HepG2 (cell line): Measurements from ENCODE around the gene RNASE12. TPM values are rescaled to one million over a fixed set of nuclear protein-coding genes. Genes with fewer than 3 reads are reported as not detected.
A peak's percentile ranks its signal among the peaks of the same experiment; 100 is the strongest.

ENCODE experiments used
- BATF2 ChIP-seq: sonication (generic); formaldehyde crosslinking; IDR thresholded peaks from 2 replicates; pipeline ENCODE4 v1.8.0; 2022; ENCODE audit warnings: mild to moderate bottlenecking, missing genetic modification reagents, moderate library complexity
- EP300 ChIP-seq, 3 experiments: sonication (generic) in 1 of 3; formaldehyde crosslinking in 1 of 3; IDR thresholded peaks; 2 replicates each; pipeline versions ENCODE4 v1.5.1 to v1.6.1; 2011 to 2020; ENCODE audit warnings: low read depth in 2 of 3, low read length in 2 of 3, borderline replicate concordance in 1 of 3, improper control_type of control experiment in 1 of 3, mild to moderate bottlenecking in 1 of 3, missing genetic modification reagents in 1 of 3, moderate library complexity in 1 of 3
- GATAD2A ChIP-seq: IDR thresholded peaks from 2 replicates; pipeline ENCODE4 v1.6.1; 2016
- HHEX ChIP-seq: IDR thresholded peaks from 2 replicates; pipeline ENCODE4 v1.6.1; 2016; ENCODE audit warnings: control low read depth
- KLF13 ChIP-seq: sonication (generic); formaldehyde crosslinking; IDR thresholded peaks from 2 replicates; pipeline ENCODE4 v1.4.0; 2020; ENCODE audit warnings: mild to moderate bottlenecking, missing genetic modification reagents
- NR2F1 ChIP-seq, 2 experiments: fragments of 450-650 bp in 1 of 2; formaldehyde crosslinking in 1 of 2; IDR thresholded peaks; 2 replicates each; pipeline versions ENCODE4 v1.5.0 to v1.6.1; 2016 to 2020; ENCODE audit warnings: mild to moderate bottlenecking in 1 of 2, missing compliant biosample characterization in 1 of 2, missing genetic modification reagents in 1 of 2, moderate library complexity in 1 of 2
- NR2F6 ChIP-seq, 2 experiments: IDR thresholded peaks; 2 replicates each; pipeline ENCODE4 v1.6.1; 2016; ENCODE audit warnings: antibody characterized with exemption in 1 of 2, mild to moderate bottlenecking in 1 of 2
- PHF21A ChIP-seq: sonication (generic); formaldehyde crosslinking; IDR thresholded peaks from 2 replicates; pipeline ENCODE4 v1.5.0; 2020; ENCODE audit warnings: mild to moderate bottlenecking, missing genetic modification reagents
- PHF8 ChIP-seq: sonication (generic); formaldehyde crosslinking; IDR thresholded peaks from 2 replicates; pipeline ENCODE4 v1.5.0; 2020; ENCODE audit warnings: missing genetic modification reagents
- RCOR2 ChIP-seq: IDR thresholded peaks from 2 replicates; pipeline ENCODE4 v1.6.1; 2016; ENCODE audit warnings: missing biosample characterization, missing genetic modification reagents
- SP4 ChIP-seq: sonication (generic); formaldehyde crosslinking; IDR thresholded peaks from 2 replicates; pipeline ENCODE4 v1.8.1; 2023; ENCODE audit warnings: mild to moderate bottlenecking, missing genetic modification reagents
- SRSF4 ChIP-seq: fragments of 200-400 bp; formaldehyde crosslinking; IDR thresholded peaks from one replicate; pipeline ENCODE4 v1.6.1; 2018; ENCODE audit warnings: mild to moderate bottlenecking, low read depth, low read length, moderate library complexity; ENCODE audit not compliant: poor library complexity, severe bottlenecking
- ZNF136 ChIP-seq: sonication (generic); formaldehyde crosslinking; IDR thresholded peaks from 2 replicates; pipeline ENCODE4 v1.8.1; 2022; ENCODE audit warnings: low read depth, mild to moderate bottlenecking, moderate library complexity, missing genetic modification reagents
- ZNF317 ChIP-seq: sonication (generic); formaldehyde crosslinking; IDR thresholded peaks from 2 replicates; pipeline ENCODE4 v1.5.0; 2020; ENCODE audit warnings: mild to moderate bottlenecking, missing genetic modification reagents
- ZNF512B ChIP-seq: sonication (generic); formaldehyde crosslinking; IDR thresholded peaks from 2 replicates; pipeline ENCODE4 v1.5.1; 2020; ENCODE audit warnings: missing genetic modification reagents, mild to moderate bottlenecking, borderline replicate concordance
- ZNF749 ChIP-seq: sonication (generic); formaldehyde crosslinking; IDR thresholded peaks from 2 replicates; pipeline ENCODE4 v1.8.0; 2022; ENCODE audit warnings: mild to moderate bottlenecking, missing genetic modification reagents, moderate library complexity, borderline replicate concordance
- polyA plus RNA-seq, 8 experiments: library from polyadenylated mRNA; depleted of rRNA in 3 of 8; stranded (reverse) in 7 of 8; unstranded in 1 of 8; fragments of >200 nt; fragmentation: Illumina TruSeq in 4 of 8; extraction: Trizol in 4 of 8; gene quantifications; 2 replicates each; pipeline versions ENCODE4 v1.2.1 to v1.2.3, GENCODE V29; 2011 to 2016; ENCODE audit warnings: low read depth in 4 of 8, missing spikeins in 1 of 8, mixed read lengths in 1 of 8; ENCODE audit not compliant: insufficient read depth in 1 of 8
- total RNA-seq, 5 experiments: library from RNA; depleted of rRNA; stranded (reverse); fragments of >200 nt; fragmentation: Illumina TruSeq; extraction: Trizol; gene quantifications; 2 replicates each; pipeline ENCODE4 v1.2.3, GENCODE V29; 2016; ENCODE audit warnings: low read depth in 1 of 5
- TF ChIP-seq, protein P1 (sequence below): sonication (generic); formaldehyde crosslinking; IDR thresholded peaks from 2 replicates; pipeline ENCODE4 v1.4.0; 2020; ENCODE audit warnings: mild to moderate bottlenecking, missing genetic modification reagents, borderline replicate concordance
- TF ChIP-seq, protein P2 (sequence below): IDR thresholded peaks from 2 replicates; pipeline ENCODE4 v1.6.1; 2012; ENCODE audit warnings: low read depth, low read length, improper control_type of control experiment

Gene RNASE12
- total and polyA plus RNA-seq, 2 of the 13 experiments (the other 11 are each of a cell fraction or from before 2014, with no cell fraction given), result not detected

GRCh38 chr14:20615996-20616395, 24.8 kb upstream of the RNASE12 start (continued):
- TF ChIP-seq, protein P1, sequence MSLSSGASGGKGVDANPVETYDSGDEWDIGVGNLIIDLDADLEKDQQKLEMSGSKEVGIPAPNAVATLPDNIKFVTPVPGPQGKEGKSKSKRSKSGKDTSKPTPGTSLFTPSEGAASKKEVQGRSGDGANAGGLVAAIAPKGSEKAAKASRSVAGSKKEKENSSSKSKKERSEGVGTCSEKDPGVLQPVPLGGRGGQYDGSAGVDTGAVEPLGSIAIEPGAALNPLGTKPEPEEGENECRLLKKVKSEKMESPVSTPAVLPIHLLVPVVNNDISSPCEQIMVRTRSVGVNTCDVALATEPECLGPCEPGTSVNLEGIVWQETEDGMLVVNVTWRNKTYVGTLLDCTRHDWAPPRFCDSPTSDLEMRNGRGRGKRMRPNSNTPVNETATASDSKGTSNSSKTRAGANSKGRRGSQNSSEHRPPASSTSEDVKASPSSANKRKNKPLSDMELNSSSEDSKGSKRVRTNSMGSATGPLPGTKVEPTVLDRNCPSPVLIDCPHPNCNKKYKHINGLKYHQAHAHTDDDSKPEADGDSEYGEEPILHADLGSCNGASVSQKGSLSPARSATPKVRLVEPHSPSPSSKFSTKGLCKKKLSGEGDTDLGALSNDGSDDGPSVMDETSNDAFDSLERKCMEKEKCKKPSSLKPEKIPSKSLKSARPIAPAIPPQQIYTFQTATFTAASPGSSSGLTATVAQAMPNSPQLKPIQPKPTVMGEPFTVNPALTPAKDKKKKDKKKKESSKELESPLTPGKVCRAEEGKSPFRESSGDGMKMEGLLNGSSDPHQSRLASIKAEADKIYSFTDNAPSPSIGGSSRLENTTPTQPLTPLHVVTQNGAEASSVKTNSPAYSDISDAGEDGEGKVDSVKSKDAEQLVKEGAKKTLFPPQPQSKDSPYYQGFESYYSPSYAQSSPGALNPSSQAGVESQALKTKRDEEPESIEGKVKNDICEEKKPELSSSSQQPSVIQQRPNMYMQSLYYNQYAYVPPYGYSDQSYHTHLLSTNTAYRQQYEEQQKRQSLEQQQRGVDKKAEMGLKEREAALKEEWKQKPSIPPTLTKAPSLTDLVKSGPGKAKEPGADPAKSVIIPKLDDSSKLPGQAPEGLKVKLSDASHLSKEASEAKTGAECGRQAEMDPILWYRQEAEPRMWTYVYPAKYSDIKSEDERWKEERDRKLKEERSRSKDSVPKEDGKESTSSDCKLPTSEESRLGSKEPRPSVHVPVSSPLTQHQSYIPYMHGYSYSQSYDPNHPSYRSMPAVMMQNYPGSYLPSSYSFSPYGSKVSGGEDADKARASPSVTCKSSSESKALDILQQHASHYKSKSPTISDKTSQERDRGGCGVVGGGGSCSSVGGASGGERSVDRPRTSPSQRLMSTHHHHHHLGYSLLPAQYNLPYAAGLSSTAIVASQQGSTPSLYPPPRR (CRISPR knock-in tag), result peak; percentile 29; the same call in 1 of the 2 replicates
- peak; percentile 36; the same call in 1 of the 2 replicates for TF ChIP-seq RCOR2
- no peak for TF ChIP-seq ZNF512B (CRISPR knock-in tag)
- no peak for TF ChIP-seq ZNF749 (CRISPR knock-in tag)
- TF ChIP-seq, protein P2, sequence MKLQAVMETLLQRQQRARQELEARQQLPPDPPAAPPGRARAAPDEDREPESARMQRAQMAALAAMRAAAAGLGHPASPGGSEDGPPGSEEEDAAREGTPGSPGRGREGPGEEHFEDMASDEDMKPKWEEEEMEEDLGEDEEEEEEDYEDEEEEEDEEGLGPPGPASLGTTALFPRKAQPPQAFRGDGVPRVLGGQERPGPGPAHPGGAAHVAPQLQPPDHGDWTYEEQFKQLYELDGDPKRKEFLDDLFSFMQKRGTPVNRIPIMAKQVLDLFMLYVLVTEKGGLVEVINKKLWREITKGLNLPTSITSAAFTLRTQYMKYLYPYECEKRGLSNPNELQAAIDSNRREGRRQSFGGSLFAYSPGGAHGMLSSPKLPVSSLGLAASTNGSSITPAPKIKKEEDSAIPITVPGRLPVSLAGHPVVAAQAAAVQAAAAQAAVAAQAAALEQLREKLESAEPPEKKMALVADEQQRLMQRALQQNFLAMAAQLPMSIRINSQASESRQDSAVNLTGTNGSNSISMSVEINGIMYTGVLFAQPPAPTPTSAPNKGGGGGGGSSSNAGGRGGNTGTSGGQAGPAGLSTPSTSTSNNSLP, result 0 out of 2 replicates have a peak, but pooled peaks have one; percentile 35
- TF ChIP-seq SP4, result 0 out of 2 replicates have a peak, but pooled peaks have one; percentile 7
- no peak for TF ChIP-seq BATF2 (CRISPR knock-in tag)
- peak; percentile 72 for TF ChIP-seq NR2F6 (IDR thresholded peaks at IDR 0.05)
- TF ChIP-seq NR2F6 (CRISPR knock-in tag; IDR thresholded peaks at IDR 0.05), result peak; percentile 81
- TF ChIP-seq ZNF136, result peak; percentile 77; the same call in 1 of the 2 replicates
- TF ChIP-seq NR2F1 (CRISPR knock-in tag; IDR thresholded peaks at IDR 0.05), result peak in 1 of 2 experiments; percentile 30; a peak in 1 of 4 replicates
- TF ChIP-seq GATAD2A (CRISPR knock-in tag), result peak; percentile 38; the same call in 1 of the 2 replicates
- peak; percentile 74 for TF ChIP-seq PHF21A
- no peak for TF ChIP-seq KLF13 (CRISPR knock-in tag)
- TF ChIP-seq EP300 (IDR thresholded peaks at IDR 0.05; ENCODE audit: low read depth in 2 of 2, low read length in 2 of 2), result peak in 1 of 2 experiments; percentile 65; a peak in 1 of 4 replicates
- no peak; the same call in 1 of the 2 replicates for TF ChIP-seq EP300 (CRISPR knock-in tag; IDR thresholded peaks at IDR 0.05; ENCODE audit: borderline replicate concordance)
- TF ChIP-seq HHEX (CRISPR knock-in tag), result no peak
- 0 out of 2 replicates have a peak, but pooled peaks have one; percentile 1 for TF ChIP-seq PHF8 (CRISPR knock-in tag)
- 0 out of 2 replicates have a peak, but pooled peaks have one; percentile 34 for TF ChIP-seq ZNF317 (CRISPR knock-in tag)
- TF ChIP-seq SRSF4, result no peak
